NOMO-1 treated with DMSO at 0.1 percent for 48 hours (cell line): ENCODE results near the gene RTKN2.

Experiments
- DNase-seq: peaks from one replicate; lab custom pipeline; 2025; ENCODE audit not compliant: unreplicated experiment; lab: John Stamatoyannopoulos, UW

RTKN2 gene

GRCh38 chr10:62230344-62231121, 38.1 kb downstream of the RTKN2 start:
- no peak for DNase-seq

GRCh38 chr10:62225362-62225761, 43.3 kb downstream of the RTKN2 start:
- no peak for DNase-seq

- no peak for DNase-seq
Measured at GRCh38 chr10:62224606-62225005, 44.0 kb downstream of the RTKN2 start.

- no peak for DNase-seq
Measured at GRCh38 chr10:62217683-62218082, 51.0 kb downstream of the RTKN2 start.

GRCh38 chr10:62214364-62214874, 54.2 kb downstream of the RTKN2 start:
- no peak for DNase-seq

GRCh38 chr10:62205750-62206399, 62.8 kb downstream of the RTKN2 start:
- DNase-seq, result no peak

- no peak for DNase-seq
Measured at GRCh38 chr10:62199584-62199983, 69.1 kb downstream of the RTKN2 start.

GRCh38 chr10:62196528-62196927, 72.1 kb downstream of the RTKN2 start:
- no peak for DNase-seq

GRCh38 chr10:62195675-62195926, 73.0 kb downstream of the RTKN2 start:
- no peak for DNase-seq

GRCh38 chr10:62194924-62195674, 73.5 kb downstream of the RTKN2 start:
- no peak for DNase-seq

GRCh38 chr10:62193479-62193878, 75.2 kb downstream of the RTKN2 start:
- no peak for DNase-seq

GRCh38 chr10:62189131-62189530, 79.5 kb downstream of the RTKN2 start:
- DNase-seq, result no peak

- no peak for DNase-seq
Measured at GRCh38 chr10:62188021-62188616, 80.5 kb downstream of the RTKN2 start.

GRCh38 chr10:62186999-62187675, 81.5 kb downstream of the RTKN2 start:
- DNase-seq, result no peak

- DNase-seq, result no peak
Measured at GRCh38 chr10:62185919-62186692, 82.5 kb downstream of the RTKN2 start.

- DNase-seq, result no peak
Measured at GRCh38 chr10:62183857-62184795, 84.5 kb downstream of the RTKN2 start.

GRCh38 chr10:62183442-62183841, 85.2 kb downstream of the RTKN2 start:
- DNase-seq, result no peak

GRCh38 chr10:62182595-62182994, 86.0 kb downstream of the RTKN2 start:
- no peak for DNase-seq

- no peak for DNase-seq
Measured at GRCh38 chr10:62182171-62182570, 86.5 kb downstream of the RTKN2 start.
